BLaER1 treated with 17β-estradiol and CSF1 and Interleukin-3, amounts not matched to agents 10 nM and 100 nM (cell line): Measurements from ENCODE around the gene RASSF3.

Experiments
- H3K27ac ChIP-seq, 11 experiments: shearing (Covaris generic); formaldehyde crosslinking; 2 replicates each; pipeline ENCODE4 v1.8.1; 2022
- H3K27me3 ChIP-seq, 11 experiments: shearing (Covaris generic); formaldehyde crosslinking; 2 replicates each; pipeline ENCODE4 v1.8.1; 2022
- H3K36me3 ChIP-seq, 11 experiments: shearing (Covaris generic); formaldehyde crosslinking; 2 replicates each; pipeline ENCODE4 v1.8.1; 2022
- H3K4me1 ChIP-seq, 10 experiments: shearing (Covaris generic); formaldehyde crosslinking; 2 replicates each; pipeline ENCODE4 v1.8.1; 2022
- H3K4me2 ChIP-seq, 11 experiments: shearing (Covaris generic); formaldehyde crosslinking; 2 replicates each; pipeline ENCODE4 v1.8.1; 2022
- H3K4me3 ChIP-seq, 10 experiments: shearing (Covaris generic); formaldehyde crosslinking; 2 replicates each; pipeline ENCODE4 v1.8.1; 2022
- H3K9ac ChIP-seq, 11 experiments: shearing (Covaris generic); formaldehyde crosslinking; 2 replicates each; pipeline ENCODE4 v1.8.1; 2022
- H3K9me3 ChIP-seq, 11 experiments: shearing (Covaris generic); formaldehyde crosslinking; replicated peaks in 1 of 11; 2 replicates each; pipeline ENCODE4 v1.8.1; 2022
- H4K20me1 ChIP-seq, 11 experiments: shearing (Covaris generic); formaldehyde crosslinking; 2 replicates each; pipeline ENCODE4 v1.8.1; 2022
- Cebpa-rat ChIP-seq, 11 experiments: shearing (Covaris generic); IDR thresholded peaks; 2 replicates each; pipeline ENCODE4 v1.8.1; 2022

The RASSF3 gene

GRCh38 chr12:64739778-64740177 lies 129.5 kb downstream of the RASSF3 start:
- H3K27me3 ChIP-seq = no peaks in the 10 kb centered on the region
- H3K4me2 ChIP-seq = peak overlapping the region in 4 of 11 experiments; percentile 74 to 94 (median 80); a peak in 8 of 22 replicates
- peak overlapping the region in 2 of 11 experiments; percentile 42 to 62; a peak in 3 of 22 replicates for H3K9ac ChIP-seq
- H4K20me1 ChIP-seq = no peaks in the 10 kb centered on the region
- H3K4me3 ChIP-seq = peak overlapping the region in 1 of 10 experiments; percentile 11; a peak in 1 of 20 replicates
- H3K9me3 ChIP-seq = no peaks in the 10 kb centered on the region
- no peak for TF ChIP-seq Cebpa-rat (IDR thresholded peaks at IDR 0.05)
- H3K36me3 ChIP-seq = peaks cover 83 to 100% (median 93%) of the 10 kb centered on the region in 11 experiments
- H3K4me1 ChIP-seq = peaks cover 0 to 100% (median 9%) of the 10 kb centered on the region in 10 experiments; a peak in 10 of 20 replicates
- peak overlapping the region in 4 of 11 experiments; percentile 65 to 74 (median 72); a peak in 7 of 22 replicates for H3K27ac ChIP-seq

- peak overlapping the region in 4 of 11 experiments; percentile 34 to 71 (median 52); a peak in 5 of 22 replicates for H3K9ac ChIP-seq
- H3K9me3 ChIP-seq = no peaks in the 10 kb centered on the region
- peak overlapping the region in 3 of 10 experiments; percentile 2 to 18 (median 11); a peak in 5 of 20 replicates for H3K4me3 ChIP-seq
- no peak for TF ChIP-seq Cebpa-rat (IDR thresholded peaks at IDR 0.05)
- no peaks in the 10 kb centered on the region for H4K20me1 ChIP-seq
- H3K4me1 ChIP-seq = peaks cover 0 to 100% (median 9%) of the 10 kb centered on the region in 10 experiments; a peak in 10 of 20 replicates
- H3K27ac ChIP-seq = peak overlapping the region in 5 of 11 experiments; percentile 59 to 74 (median 71); a peak in 8 of 22 replicates
- H3K27me3 ChIP-seq = no peaks in the 10 kb centered on the region
- H3K4me2 ChIP-seq = peak overlapping the region in 6 of 11 experiments; percentile 32 to 94 (median 76); a peak in 11 of 22 replicates
- peaks cover 87 to 100% (median 94%) of the 10 kb centered on the region in 11 experiments for H3K36me3 ChIP-seq
These were observed 130.4 kb downstream of the RASSF3 start for GRCh38 chr12:64740646-64741045.

GRCh38 chr12:64742416-64742815 lies 132.1 kb downstream of the RASSF3 start:
- Histone ChIP-seq H3K9me3 (no peaks in the 10 kb centered on the region), H3K36me3 (peaks cover 74 to 100% (median 95%) of the 10 kb centered on the region in 11 experiments)

GRCh38 chr12:64743206-64743605 lies 132.9 kb downstream of the RASSF3 start:
- Histone ChIP-seq H3K36me3 (peaks cover 69 to 100% (median 90%) of the 10 kb centered on the region in 11 experiments), H3K4me3 (no peak overlapping the region), H3K9ac (no peak overlapping the region), H3K4me2 (peak overlapping the region in 3 of 11 experiments; percentile 61 to 94 (median 81); a peak in 4 of 22 replicates), H3K27ac (no peak overlapping the region), H3K9me3 (no peaks in the 10 kb centered on the region), H3K27me3 (no peaks in the 10 kb centered on the region), H4K20me1 (no peaks in the 10 kb centered on the region), H3K4me1 (peaks cover 0 to 100% (median 18%) of the 10 kb centered on the region in 10 experiments; a peak in 10 of 20 replicates)
- no peak for TF ChIP-seq Cebpa-rat (IDR thresholded peaks at IDR 0.05)

More at GRCh38 chr12:64742416-64742815, 132.1 kb downstream of the RASSF3 start:
- no peaks in the 10 kb centered on the region for H3K27me3 ChIP-seq
- H3K9ac ChIP-seq = no peak overlapping the region
- H3K4me1 ChIP-seq = peaks cover 0 to 100% (median 18%) of the 10 kb centered on the region in 10 experiments; a peak in 10 of 20 replicates
- peak overlapping the region in 2 of 11 experiments; percentile 71 to 74; a peak in 3 of 22 replicates for H3K27ac ChIP-seq
- TF ChIP-seq Cebpa-rat (IDR thresholded peaks at IDR 0.05) = no peak
- H4K20me1 ChIP-seq = no peaks in the 10 kb centered on the region
- peak overlapping the region in 3 of 11 experiments; percentile 61 to 94 (median 81); a peak in 6 of 22 replicates for H3K4me2 ChIP-seq
- H3K4me3 ChIP-seq = no peak overlapping the region

- TF ChIP-seq Cebpa-rat (IDR thresholded peaks at IDR 0.05) = no peak
- Histone ChIP-seq H3K27ac (peak overlapping the region in 3 of 11 experiments; percentile 29 to 80 (median 72); a peak in 5 of 22 replicates), H3K9ac (peak overlapping the region in 1 of 11 experiments; percentile 28; a peak in 1 of 22 replicates), H3K4me1 (peaks cover 0 to 99% (median 19%) of the 10 kb centered on the region in 10 experiments; a peak in 10 of 20 replicates), H3K4me2 (peak overlapping the region in 3 of 11 experiments; percentile 71 to 94 (median 82); a peak in 6 of 22 replicates), H3K36me3 (peaks cover 61 to 97% (median 86%) of the 10 kb centered on the region in 11 experiments), H4K20me1 (no peaks in the 10 kb centered on the region), H3K9me3 (no peaks in the 10 kb centered on the region), H3K4me3 (no peak overlapping the region), H3K27me3 (no peaks in the 10 kb centered on the region)
These were observed 134.3 kb downstream of the RASSF3 start for GRCh38 chr12:64744422-64745258.

GRCh38 chr12:64745259-64745807 lies 135.0 kb downstream of the RASSF3 start:
- no peak for TF ChIP-seq Cebpa-rat (IDR thresholded peaks at IDR 0.05)
- H3K27ac ChIP-seq = peak overlapping the region in 3 of 11 experiments; percentile 29 to 80 (median 72); a peak in 6 of 22 replicates
- no peak overlapping the region; a peak in 1 of 20 replicates for H3K4me3 ChIP-seq
- H4K20me1 ChIP-seq = no peaks in the 10 kb centered on the region
- H3K4me2 ChIP-seq = peak overlapping the region in 3 of 11 experiments; percentile 71 to 94 (median 82); a peak in 6 of 22 replicates
- peaks cover 0 to 99% (median 19%) of the 10 kb centered on the region in 10 experiments; a peak in 10 of 20 replicates for H3K4me1 ChIP-seq
- peak overlapping the region in 1 of 11 experiments; percentile 28; a peak in 1 of 22 replicates for H3K9ac ChIP-seq
- no peaks in the 10 kb centered on the region for H3K9me3 ChIP-seq
- H3K27me3 ChIP-seq = no peaks in the 10 kb centered on the region
- peaks cover 65 to 97% (median 86%) of the 10 kb centered on the region in 11 experiments for H3K36me3 ChIP-seq

GRCh38 chr12:64745980-64746379 lies 135.7 kb downstream of the RASSF3 start:
- H3K27ac ChIP-seq = peak overlapping the region in 4 of 11 experiments; percentile 72 to 81 (median 78); a peak in 6 of 22 replicates
- H3K4me1 ChIP-seq = peaks cover 0 to 99% (median 16%) of the 10 kb centered on the region in 10 experiments; a peak in 10 of 20 replicates
- peak overlapping the region in 1 of 11 experiments; percentile 41; a peak in 1 of 22 replicates for H3K9ac ChIP-seq
- no peaks in the 10 kb centered on the region for H4K20me1 ChIP-seq
- H3K27me3 ChIP-seq = no peaks in the 10 kb centered on the region
- H3K4me2 ChIP-seq = peak overlapping the region in 4 of 11 experiments; percentile 63 to 94 (median 76); a peak in 8 of 22 replicates
- H3K36me3 ChIP-seq = peaks cover 70 to 97% (median 86%) of the 10 kb centered on the region in 11 experiments
- H3K4me3 ChIP-seq = no peak overlapping the region; a peak in 1 of 20 replicates
- no peak for TF ChIP-seq Cebpa-rat (IDR thresholded peaks at IDR 0.05)
- H3K9me3 ChIP-seq = no peaks in the 10 kb centered on the region

- Histone ChIP-seq H3K9me3 (no peaks in the 10 kb centered on the region), H3K27me3 (no peaks in the 10 kb centered on the region), H3K4me3 (no peak overlapping the region), H4K20me1 (no peaks in the 10 kb centered on the region), H3K27ac (peak overlapping the region in 5 of 11 experiments; percentile 39 to 81 (median 76); a peak in 9 of 22 replicates), H3K9ac (peak overlapping the region in 4 of 11 experiments; percentile 36 to 49 (median 42); a peak in 2 of 22 replicates), H3K4me2 (peak overlapping the region in 6 of 11 experiments; percentile 14 to 94 (median 67); a peak in 12 of 22 replicates), H3K4me1 (peaks cover 0 to 99% (median 13%) of the 10 kb centered on the region in 10 experiments; a peak in 9 of 20 replicates), H3K36me3 (peaks cover 71 to 97% (median 83%) of the 10 kb centered on the region in 11 experiments)
- TF ChIP-seq Cebpa-rat (IDR thresholded peaks at IDR 0.05) = no peak
These were observed 136.4 kb downstream of the RASSF3 start for GRCh38 chr12:64746663-64747062.
